K562 (cell line): ENCODE measurements around the gene GORASP1. TPM values are rescaled to one million over a fixed set of nuclear protein-coding genes. Genes with fewer than 3 reads are reported as not detected.

ENCODE experiments used
- ARHGAP35 ChIP-seq: fragments of 450-650 bp; IDR thresholded peaks from 2 replicates; pipeline ENCODE4 v1.6.1; 2018; ENCODE audit not compliant: partially characterized antibody
- BMI1 ChIP-seq: fragments of 150-350 bp; IDR thresholded peaks from 2 replicates; pipeline ENCODE4 v1.6.1; 2014; ENCODE audit warnings: low read length
- DPF2 ChIP-seq: fragments of 450-650 bp; IDR thresholded peaks from 2 replicates; pipeline ENCODE4 v1.6.1; 2016
- E2F6 ChIP-seq, 2 experiments: IDR thresholded peaks; 2 replicates each; pipeline ENCODE4 v1.6.1; 2011; ENCODE audit warnings: borderline replicate concordance in 1 of 2, control low read depth in 1 of 2, low read depth in 1 of 2, low read length in 1 of 2, mild to moderate bottlenecking in 1 of 2, mixed read lengths in 1 of 2, moderate library complexity in 1 of 2; ENCODE audit not compliant: insufficient read depth in 1 of 2, insufficient read length in 1 of 2, poor library complexity in 1 of 2, severe bottlenecking in 1 of 2; ENCODE audit errors: extremely low read depth in 1 of 2
- EGR1 ChIP-seq: fragments of 450-650 bp; conservative IDR thresholded peaks from 2 replicates; pipeline ENCODE4 v1.6.1; 2017; ENCODE audit warnings: mild to moderate bottlenecking
- HLTF ChIP-seq: fragments of 450-650 bp; IDR thresholded peaks from 2 replicates; pipeline ENCODE4 v1.6.1; 2016
- MAFK ChIP-seq: IDR thresholded peaks from 2 replicates; pipeline ENCODE4 v1.6.1; 2011; ENCODE audit warnings: low read length, improper control_type of control experiment
- MYNN ChIP-seq, 2 experiments: sonication (generic); formaldehyde crosslinking in 1 of 2; IDR thresholded peaks; 2 replicates each; pipeline versions ENCODE4 v1.5.0 to v1.6.1; 2016 to 2020; ENCODE audit warnings: antibody characterized with exemption in 1 of 2, missing genetic modification reagents in 1 of 2
- NR0B1 ChIP-seq: fragments of 450-650 bp; IDR thresholded peaks from one replicate; pipeline ENCODE4 v1.6.1; 2018; ENCODE audit warnings: mild to moderate bottlenecking, moderate library complexity; ENCODE audit not compliant: partially characterized antibody
- PTBP1 ChIP-seq: fragments of 200-400 bp; formaldehyde crosslinking; IDR thresholded peaks from 2 replicates; pipeline ENCODE4 v1.6.1; 2017; ENCODE audit warnings: low read depth, low read length
- SRSF1 ChIP-seq: fragments of 200-400 bp; formaldehyde crosslinking; IDR thresholded peaks from 2 replicates; pipeline ENCODE4 v1.6.1; 2017; ENCODE audit warnings: mild to moderate bottlenecking, low read depth, low read length, moderate library complexity
- U2AF1 ChIP-seq: fragments of 200-400 bp; formaldehyde crosslinking; optimal IDR thresholded peaks from 2 replicates; pipeline ENCODE3; 2017; ENCODE audit warnings: mild to moderate bottlenecking, low read depth, low read length, moderate library complexity
- ZNF324 ChIP-seq: fragments of 250-450 bp; sonication (Bioruptor Pico); IDR thresholded peaks from 2 replicates; pipeline ENCODE4 v1.4.0; 2020; ENCODE audit warnings: mild to moderate bottlenecking
- ZNF551 ChIP-seq: fragments of 250-450 bp; sonication (Bioruptor Pico); IDR thresholded peaks from 2 replicates; pipeline ENCODE4 v1.5.0; 2021; ENCODE audit warnings: mild to moderate bottlenecking, moderate library complexity
- polyA plus RNA-seq, 8 experiments: library from polyadenylated mRNA; depleted of rRNA in 4 of 8; stranded (reverse) in 5 of 8; unstranded in 3 of 8; fragments of >200 nt; fragmentation: Nextera tagmentation in 2 of 8; fragmentation: Illumina TruSeq in 1 of 8; extraction: Ambion mirVana in 2 of 8; extraction: Trizol in 1 of 8; gene quantifications; 2 replicates each; pipeline versions ENCODE4 v1.2.1 to v1.2.3, GENCODE V29; 2011 to 2014; ENCODE audit warnings: inconsistent platforms in 1 of 8, missing spikeins in 1 of 8
- total RNA-seq, 7 experiments: library from RNA; depleted of rRNA in 6 of 7; stranded (reverse); fragments of >200 nt in 6 of 7; fragmentation: Illumina TruSeq in 2 of 7; extraction: Trizol in 2 of 7; gene quantifications; 2 replicates each; pipeline versions ENCODE4 v1.2.1 to v1.2.3, GENCODE V29; 2011 to 2021; ENCODE audit warnings: low replicate concordance in 1 of 7
- TF ChIP-seq, protein P1 (sequence below): fragments of 450-650 bp; conservative IDR thresholded peaks from 2 replicates; pipeline ENCODE4 v1.6.1; 2016; ENCODE audit warnings: missing genetic modification characterization, low read depth, mild to moderate bottlenecking, control low read depth, missing compliant biosample characterization
- TF ChIP-seq, protein P2 (sequence below): fragments of 150-350 bp; conservative IDR thresholded peaks from 2 replicates; pipeline ENCODE4 v1.6.1; 2014; ENCODE audit warnings: low read length
- TF ChIP-seq, protein P3 (sequence below), 2 experiments: fragments of 450-650 bp in 1 of 2; sonication (generic) in 1 of 2; formaldehyde crosslinking; conservative IDR thresholded peaks; 2 replicates each; pipeline versions ENCODE4 v1.4.0 to v1.8.1; 2020 to 2022; ENCODE audit warnings: mild to moderate bottlenecking in 1 of 2, missing genetic modification reagents in 1 of 2
- TF ChIP-seq, protein P4 (sequence below): fragments of 250-450 bp; sonication (Bioruptor Pico); IDR thresholded peaks from 2 replicates; pipeline ENCODE4 v1.5.0; 2022; ENCODE audit warnings: mild to moderate bottlenecking

GORASP1 gene
- total and polyA plus RNA-seq, 9 of the 15 experiments (the other 6 are each of a cell fraction or from before 2014, with no cell fraction given): 8.4 to 87.9 (median 67.6) TPM

GRCh38 chr3:39106851-39107387 lies 508 bp downstream of the GORASP1 start (continued):
- TF ChIP-seq, protein P1, sequence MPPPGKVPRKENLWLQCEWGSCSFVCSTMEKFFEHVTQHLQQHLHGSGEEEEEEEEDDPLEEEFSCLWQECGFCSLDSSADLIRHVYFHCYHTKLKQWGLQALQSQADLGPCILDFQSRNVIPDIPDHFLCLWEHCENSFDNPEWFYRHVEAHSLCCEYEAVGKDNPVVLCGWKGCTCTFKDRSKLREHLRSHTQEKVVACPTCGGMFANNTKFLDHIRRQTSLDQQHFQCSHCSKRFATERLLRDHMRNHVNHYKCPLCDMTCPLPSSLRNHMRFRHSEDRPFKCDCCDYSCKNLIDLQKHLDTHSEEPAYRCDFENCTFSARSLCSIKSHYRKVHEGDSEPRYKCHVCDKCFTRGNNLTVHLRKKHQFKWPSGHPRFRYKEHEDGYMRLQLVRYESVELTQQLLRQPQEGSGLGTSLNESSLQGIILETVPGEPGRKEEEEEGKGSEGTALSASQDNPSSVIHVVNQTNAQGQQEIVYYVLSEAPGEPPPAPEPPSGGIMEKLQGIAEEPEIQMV (tag): no peak
- TF ChIP-seq MAFK (no peak), MYNN (IDR thresholded peaks at IDR 0.05) (no peak; the same call in 1 of the 2 replicates), MYNN (CRISPR knock-in tag; IDR thresholded peaks at IDR 0.05) (0 out of 2 replicates have a peak, but pooled peaks have one; percentile 32), E2F6 (IDR thresholded peaks at IDR 0.05; ENCODE audit: borderline replicate concordance in 1 of 2, extremely low read depth in 1 of 2, insufficient read depth in 1 of 2, insufficient read length in 1 of 2, low read depth in 1 of 2, low read length in 1 of 2, poor library complexity in 1 of 2, severe bottlenecking in 1 of 2) (peak in 1 of 2 experiments; percentile 38), PTBP1 (no peak), ZNF551 (CRISPR knock-in tag) (no peak), BMI1 (no peak), ZNF324 (no peak), DPF2 (no peak), U2AF1 (no peak), SRSF1 (no peak), NR0B1 (no peak), ARHGAP35 (no peak), HLTF (no peak), EGR1 (0 out of 2 replicates have a peak, but pooled peaks have one; percentile 17)
- TF ChIP-seq, protein P2, sequence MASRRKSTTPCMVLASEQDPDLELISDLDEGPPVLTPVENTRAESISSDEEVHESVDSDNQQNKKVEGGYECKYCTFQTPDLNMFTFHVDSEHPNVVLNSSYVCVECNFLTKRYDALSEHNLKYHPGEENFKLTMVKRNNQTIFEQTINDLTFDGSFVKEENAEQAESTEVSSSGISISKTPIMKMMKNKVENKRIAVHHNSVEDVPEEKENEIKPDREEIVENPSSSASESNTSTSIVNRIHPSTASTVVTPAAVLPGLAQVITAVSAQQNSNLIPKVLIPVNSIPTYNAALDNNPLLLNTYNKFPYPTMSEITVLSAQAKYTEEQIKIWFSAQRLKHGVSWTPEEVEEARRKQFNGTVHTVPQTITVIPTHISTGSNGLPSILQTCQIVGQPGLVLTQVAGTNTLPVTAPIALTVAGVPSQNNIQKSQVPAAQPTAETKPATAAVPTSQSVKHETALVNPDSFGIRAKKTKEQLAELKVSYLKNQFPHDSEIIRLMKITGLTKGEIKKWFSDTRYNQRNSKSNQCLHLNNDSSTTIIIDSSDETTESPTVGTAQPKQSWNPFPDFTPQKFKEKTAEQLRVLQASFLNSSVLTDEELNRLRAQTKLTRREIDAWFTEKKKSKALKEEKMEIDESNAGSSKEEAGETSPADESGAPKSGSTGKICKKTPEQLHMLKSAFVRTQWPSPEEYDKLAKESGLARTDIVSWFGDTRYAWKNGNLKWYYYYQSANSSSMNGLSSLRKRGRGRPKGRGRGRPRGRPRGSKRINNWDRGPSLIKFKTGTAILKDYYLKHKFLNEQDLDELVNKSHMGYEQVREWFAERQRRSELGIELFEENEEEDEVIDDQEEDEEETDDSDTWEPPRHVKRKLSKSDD: no peak
- TF ChIP-seq, protein P3, sequence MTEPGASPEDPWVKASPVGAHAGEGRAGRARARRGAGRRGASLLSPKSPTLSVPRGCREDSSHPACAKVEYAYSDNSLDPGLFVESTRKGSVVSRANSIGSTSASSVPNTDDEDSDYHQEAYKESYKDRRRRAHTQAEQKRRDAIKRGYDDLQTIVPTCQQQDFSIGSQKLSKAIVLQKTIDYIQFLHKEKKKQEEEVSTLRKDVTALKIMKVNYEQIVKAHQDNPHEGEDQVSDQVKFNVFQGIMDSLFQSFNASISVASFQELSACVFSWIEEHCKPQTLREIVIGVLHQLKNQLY (CRISPR knock-in tag; conservative IDR thresholded peaks at IDR 0.05): 0 out of 4 replicates have a peak, but pooled peaks of 1 of the 2 experiments have one; percentile 34
- TF ChIP-seq, protein P4, sequence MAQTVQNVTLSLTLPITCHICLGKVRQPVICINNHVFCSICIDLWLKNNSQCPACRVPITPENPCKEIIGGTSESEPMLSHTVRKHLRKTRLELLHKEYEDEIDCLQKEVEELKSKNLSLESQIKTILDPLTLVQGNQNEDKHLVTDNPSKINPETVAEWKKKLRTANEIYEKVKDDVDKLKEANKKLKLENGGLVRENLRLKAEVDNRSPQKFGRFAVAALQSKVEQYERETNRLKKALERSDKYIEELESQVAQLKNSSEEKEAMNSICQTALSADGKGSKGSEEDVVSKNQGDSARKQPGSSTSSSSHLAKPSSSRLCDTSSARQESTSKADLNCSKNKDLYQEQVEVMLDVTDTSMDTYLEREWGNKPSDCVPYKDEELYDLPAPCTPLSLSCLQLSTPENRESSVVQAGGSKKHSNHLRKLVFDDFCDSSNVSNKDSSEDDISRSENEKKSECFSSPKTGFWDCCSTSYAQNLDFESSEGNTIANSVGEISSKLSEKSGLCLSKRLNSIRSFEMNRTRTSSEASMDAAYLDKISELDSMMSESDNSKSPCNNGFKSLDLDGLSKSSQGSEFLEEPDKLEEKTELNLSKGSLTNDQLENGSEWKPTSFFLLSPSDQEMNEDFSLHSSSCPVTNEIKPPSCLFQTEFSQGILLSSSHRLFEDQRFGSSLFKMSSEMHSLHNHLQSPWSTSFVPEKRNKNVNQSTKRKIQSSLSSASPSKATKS (CRISPR knock-in tag): no peak
